Measurements from ENCODE around the gene TSSC4.
"Not testable (repeated sequence)": the region's sequence is repeated elsewhere in the genome, so short reads cannot be mapped to it uniquely, and the experiment has no call there.

TSSC4 gene

GRCh38 chr11:2355000-2355644, 45.4 kb upstream of the TSSC4 start:
- no peaks in the 10 kb centered on the region for H3K9me3 ChIP-seq (ENCODE audit: control insufficient read depth, insufficient read depth, low read length)
- H3K79me2 ChIP-seq (ENCODE audit: control insufficient read depth, low read length) = no peaks in the 10 kb centered on the region
- no peak overlapping the region for H3K27ac ChIP-seq (ENCODE audit: low read depth, low read length)
- H3F3A ChIP-seq (ENCODE audit: control insufficient read depth, insufficient read depth) = no peaks in the 10 kb centered on the region
- H4K20me1 ChIP-seq (ENCODE audit: control insufficient read depth, insufficient read depth, low read depth, low read length) = no peaks in the 10 kb centered on the region
- no peaks in the 10 kb centered on the region for H3K9me2 ChIP-seq (replicated peaks; ENCODE audit: control insufficient read depth, low read length)
- H3K4me1 ChIP-seq (ENCODE audit: control insufficient read depth, low read length) = peaks cover 7% of the 10 kb centered on the region
- no peak overlapping the region for H3K4me2 ChIP-seq (ENCODE audit: low read length)
- H3K27me3 ChIP-seq (ENCODE audit: control insufficient read depth, low read length) = peaks cover 8% of the 10 kb centered on the region
- no peak overlapping the region for H3K4me3 ChIP-seq (ENCODE audit: low read length)
- TF ChIP-seq EZH2phosphoT487 (IDR thresholded peaks at IDR 0.05; ENCODE audit: borderline replicate concordance, low read length) = no peak
- TF ChIP-seq, protein P1, sequence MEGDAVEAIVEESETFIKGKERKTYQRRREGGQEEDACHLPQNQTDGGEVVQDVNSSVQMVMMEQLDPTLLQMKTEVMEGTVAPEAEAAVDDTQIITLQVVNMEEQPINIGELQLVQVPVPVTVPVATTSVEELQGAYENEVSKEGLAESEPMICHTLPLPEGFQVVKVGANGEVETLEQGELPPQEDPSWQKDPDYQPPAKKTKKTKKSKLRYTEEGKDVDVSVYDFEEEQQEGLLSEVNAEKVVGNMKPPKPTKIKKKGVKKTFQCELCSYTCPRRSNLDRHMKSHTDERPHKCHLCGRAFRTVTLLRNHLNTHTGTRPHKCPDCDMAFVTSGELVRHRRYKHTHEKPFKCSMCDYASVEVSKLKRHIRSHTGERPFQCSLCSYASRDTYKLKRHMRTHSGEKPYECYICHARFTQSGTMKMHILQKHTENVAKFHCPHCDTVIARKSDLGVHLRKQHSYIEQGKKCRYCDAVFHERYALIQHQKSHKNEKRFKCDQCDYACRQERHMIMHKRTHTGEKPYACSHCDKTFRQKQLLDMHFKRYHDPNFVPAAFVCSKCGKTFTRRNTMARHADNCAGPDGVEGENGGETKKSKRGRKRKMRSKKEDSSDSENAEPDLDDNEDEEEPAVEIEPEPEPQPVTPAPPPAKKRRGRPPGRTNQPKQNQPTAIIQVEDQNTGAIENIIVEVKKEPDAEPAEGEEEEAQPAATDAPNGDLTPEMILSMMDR (IDR thresholded peaks at IDR 0.05; ENCODE audit: low read depth, low read length, poor library complexity, severe bottlenecking) = no peak
- H3K36me3 ChIP-seq (ENCODE audit: control insufficient read depth, low read length) = no peaks in the 10 kb centered on the region

DNA sequence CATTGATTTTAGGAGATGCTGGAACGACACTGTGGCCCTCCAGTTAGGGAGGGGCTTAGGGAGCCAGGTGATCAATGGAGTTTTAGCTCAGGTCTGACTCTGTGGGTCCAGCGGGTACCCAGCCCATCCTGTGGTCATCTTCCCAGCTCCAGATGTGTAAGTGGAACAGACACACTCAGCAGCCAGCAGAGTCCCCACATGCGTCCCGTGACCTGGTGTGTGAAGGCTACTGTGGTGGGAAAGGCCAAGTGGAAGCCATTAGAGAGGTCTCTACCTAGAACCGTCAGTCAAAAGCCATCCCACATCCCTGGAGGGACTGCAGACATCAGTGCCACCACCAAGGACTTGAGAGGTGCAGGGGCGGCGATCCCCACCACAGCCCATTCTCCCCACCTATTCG, 43.3 kb upstream of the TSSC4 start:
- H3F3A ChIP-seq (ENCODE audit: control insufficient read depth, insufficient read depth) = no peaks in the 10 kb centered on the region
- H3K4me3 ChIP-seq (ENCODE audit: low read length) = no peak overlapping the region
- no peaks in the 10 kb centered on the region for H3K9me2 ChIP-seq (replicated peaks; ENCODE audit: control insufficient read depth, low read length)
- no peaks in the 10 kb centered on the region for H3K36me3 ChIP-seq (ENCODE audit: control insufficient read depth, low read length)
- H4K20me1 ChIP-seq (ENCODE audit: control insufficient read depth, insufficient read depth, low read depth, low read length) = no peaks in the 10 kb centered on the region
- H3K4me2 ChIP-seq (ENCODE audit: low read length) = no peak overlapping the region
- no peaks in the 10 kb centered on the region for H3K9me3 ChIP-seq (ENCODE audit: control insufficient read depth, insufficient read depth, low read length)
- H3K27ac ChIP-seq (ENCODE audit: low read depth, low read length) = no peak overlapping the region
- no peaks in the 10 kb centered on the region for H3K79me2 ChIP-seq (ENCODE audit: control insufficient read depth, low read length)
- peaks cover 5% of the 10 kb centered on the region; the same call in 1 of the 2 replicates for H3K27me3 ChIP-seq (ENCODE audit: control insufficient read depth, low read length)
- H3K4me1 ChIP-seq (ENCODE audit: control insufficient read depth, low read length) = peaks cover 7% of the 10 kb centered on the region
- TF ChIP-seq EZH2phosphoT487 (IDR thresholded peaks at IDR 0.05; ENCODE audit: borderline replicate concordance, low read length) = no peak
- TF ChIP-seq, protein P1 (IDR thresholded peaks at IDR 0.05; ENCODE audit: low read depth, low read length, poor library complexity, severe bottlenecking) = no peak

GRCh38 chr11:2357651-2358050, 42.9 kb upstream of the TSSC4 start:
- H3F3A ChIP-seq (ENCODE audit: control insufficient read depth, insufficient read depth); H3K4me1 ChIP-seq (ENCODE audit: control insufficient read depth, low read length); H3K9me3 ChIP-seq (ENCODE audit: control insufficient read depth, insufficient read depth, low read length); H3K9me2 ChIP-seq (replicated peaks; ENCODE audit: control insufficient read depth, low read length); H3K36me3 ChIP-seq (ENCODE audit: control insufficient read depth, low read length); H4K20me1 ChIP-seq (ENCODE audit: control insufficient read depth, insufficient read depth, low read depth, low read length); H3K4me3 ChIP-seq (ENCODE audit: low read length); H3K79me2 ChIP-seq (ENCODE audit: control insufficient read depth, low read length); H3K27ac ChIP-seq (ENCODE audit: low read depth, low read length); H3K27me3 ChIP-seq (ENCODE audit: control insufficient read depth, low read length); H3K4me2 ChIP-seq (ENCODE audit: low read length): not testable (repeated sequence)

GRCh38 chr11:2358754-2359442, 41.7 kb upstream of the TSSC4 start:
- Histone ChIP-seq H3K4me1 (ENCODE audit: control insufficient read depth, low read length) (peaks cover 7% of the 10 kb centered on the region), H3K79me2 (ENCODE audit: control insufficient read depth, low read length) (no peaks in the 10 kb centered on the region), H3K9me2 (replicated peaks; ENCODE audit: control insufficient read depth, low read length) (no peaks in the 10 kb centered on the region), H3K4me2 (ENCODE audit: low read length) (no peak overlapping the region), H3K27me3 (ENCODE audit: control insufficient read depth, low read length) (peaks cover 7% of the 10 kb centered on the region; the same call in 1 of the 2 replicates), H3K9me3 (ENCODE audit: control insufficient read depth, insufficient read depth, low read length) (no peaks in the 10 kb centered on the region), H3F3A (ENCODE audit: control insufficient read depth, insufficient read depth) (no peaks in the 10 kb centered on the region), H3K27ac (ENCODE audit: low read depth, low read length) (no peak overlapping the region), H4K20me1 (ENCODE audit: control insufficient read depth, insufficient read depth, low read depth, low read length) (no peaks in the 10 kb centered on the region), H3K4me3 (ENCODE audit: low read length) (no peak overlapping the region), H3K36me3 (ENCODE audit: control insufficient read depth, low read length) (no peaks in the 10 kb centered on the region)
- TF ChIP-seq EZH2phosphoT487 (IDR thresholded peaks at IDR 0.05; ENCODE audit: borderline replicate concordance, low read length) = no peak
- TF ChIP-seq, protein P1 (IDR thresholded peaks at IDR 0.05; ENCODE audit: low read depth, low read length, poor library complexity, severe bottlenecking) = no peak

Data from DOHH2 (cell line).